HG02610 (cell line): Measurements from ENCODE around the gene MFSD6.
A peak's percentile ranks its signal among the peaks of the same experiment; 100 is the strongest.

Source experiments
- ATAC-seq: cut with Tn5 transposase; IDR thresholded peaks from one replicate; pipeline ENCODE4 v1.9.1; 2021; ENCODE audit warnings: mild to moderate bottlenecking, moderate library complexity; ENCODE audit not compliant: unreplicated experiment

The MFSD6 gene

GRCh38 chr2:190435031-190435670 lies 27.0 kb downstream of the MFSD6 start:
- no peak for ATAC-seq

GRCh38 chr2:190436557-190436956 lies 28.4 kb downstream of the MFSD6 start:
- no peak for ATAC-seq

- no peak for ATAC-seq
Measured at GRCh38 chr2:190440113-190440512, 32.0 kb downstream of the MFSD6 start.

GRCh38 chr2:190441564-190441963 lies 33.4 kb downstream of the MFSD6 start:
- no peak for ATAC-seq

GRCh38 chr2:190443055-190443454 lies 34.9 kb downstream of the MFSD6 start:
- ATAC-seq, result no peak

GRCh38 chr2:190443778-190444481 lies 35.8 kb downstream of the MFSD6 start:
- ATAC-seq, result no peak

GRCh38 chr2:190444976-190445375 lies 36.8 kb downstream of the MFSD6 start:
- ATAC-seq, result no peak

- no peak for ATAC-seq
Measured at GRCh38 chr2:190446193-190446592, 38.0 kb downstream of the MFSD6 start.

GRCh38 chr2:190446750-190447516 lies 38.8 kb downstream of the MFSD6 start:
- no peak for ATAC-seq

GRCh38 chr2:190447766-190448165 lies 39.6 kb downstream of the MFSD6 start:
- ATAC-seq, result no peak

GRCh38 chr2:190449925-190450324 lies 41.8 kb downstream of the MFSD6 start:
- ATAC-seq, result no peak

GRCh38 chr2:190450363-190450762 lies 42.2 kb downstream of the MFSD6 start:
- ATAC-seq, result no peak

- ATAC-seq, result no peak
Measured at GRCh38 chr2:190451561-190452176, 43.5 kb downstream of the MFSD6 start.

- peak; percentile 71 for ATAC-seq
Measured at GRCh38 chr2:190452433-190452832, 44.3 kb downstream of the MFSD6 start.

GRCh38 chr2:190454795-190455194 lies 46.6 kb downstream of the MFSD6 start:
- ATAC-seq, result no peak

GRCh38 chr2:190455358-190456095 lies 47.4 kb downstream of the MFSD6 start:
- ATAC-seq, result no peak

GRCh38 chr2:190456833-190457232 lies 48.7 kb downstream of the MFSD6 start:
- no peak for ATAC-seq

GRCh38 chr2:190457256-190457655 lies 49.1 kb downstream of the MFSD6 start:
- ATAC-seq, result no peak

- no peak for ATAC-seq
Measured at GRCh38 chr2:190458352-190459107, 50.4 kb downstream of the MFSD6 start.

- ATAC-seq, result no peak
Measured at GRCh38 chr2:190459881-190460280, 51.7 kb downstream of the MFSD6 start.
